Measurements from ENCODE around the gene MRPL23. TPM values are rescaled to one million over a fixed set of nuclear protein-coding genes. Genes with fewer than 3 reads are reported as not detected.

Gene MRPL23
- total and polyA plus RNA-seq, 2 of the 13 experiments (the other 11 are each of a cell fraction or from before 2014, with no cell fraction given) = 67.8 to 123 TPM

GRCh38 chr11:1921574-1922141, 25.5 kb upstream of the MRPL23 start:
- DNase-seq (ENCODE audit: low spot score) = no peak
- Histone ChIP-seq H3K9me3 (ENCODE audit: low read length) (no peaks in the 10 kb centered on the region), H3K4me1 (ENCODE audit: insufficient read depth, low read length) (no peaks in the 10 kb centered on the region), H3K36me3 (replicated peaks in 1 of 2; ENCODE audit: control insufficient read depth in 1 of 2, insufficient read depth in 2 of 2, low read length in 2 of 2) (no peaks in the 10 kb centered on the region), H3K27me3 (ENCODE audit: control insufficient read depth in 1 of 2, insufficient read depth in 2 of 2, low read length in 2 of 2) (peaks cover 30 to 76% of the 10 kb centered on the region in 2 experiments), H3K9ac (ENCODE audit: insufficient read depth, low read depth, low read length) (no peak overlapping the region), H3K27ac (ENCODE audit: extremely low read length, insufficient read depth, low read length) (no peak overlapping the region), H3K4me2 (ENCODE audit: low read depth, low read length) (no peak overlapping the region), H4K20me1 (ENCODE audit: insufficient read depth, low read length) (no peaks in the 10 kb centered on the region), H3K79me2 (ENCODE audit: insufficient read depth, low read length) (no peaks in the 10 kb centered on the region), H2AFZ (ENCODE audit: low read length) (no peak overlapping the region), H3K4me3 (replicated peaks in 1 of 3; ENCODE audit: insufficient read depth in 1 of 3, low read depth in 2 of 3, low read length in 3 of 3) (no peak overlapping the region)
- ChIA-PET CTCF (ENCODE audit: low intra/inter-chr PET ratio, low total read pairs) (no interaction called here), POLR2A (interaction anchor here (0.6 kb wide), 1 partner anchor 237 kb away, joined by 3 read pairs; no protein-coding TSS in a partner anchor)
- intact Hi-C loops (cut with micrococcal nuclease; ENCODE audit: unreplicated experiment) (no loop called here), in situ Hi-C loops (cut with HindIII; ENCODE audit: extremely low pct_ligation_motif_present, low pct_unique_long_range_greater_than_20kb) (no loop called here)
- WGBS (ENCODE audit: low lambda C conversion rate) = 24% methylated on average over 14 of the region's 18 CpGs
- no peak for ATAC-seq
- no TSS peak for BruUV-seq (replicated peaks)
- FAIRE-seq = no peak
- TF ChIP-seq ZNF510 (CRISPR knock-in tag; IDR thresholded peaks at IDR 0.05; ENCODE audit: low read depth) (no peak), ZNF276 (CRISPR knock-in tag; IDR thresholded peaks at IDR 0.05; ENCODE audit: low read depth) (no peak), ZKSCAN8 (CRISPR knock-in tag; IDR thresholded peaks at IDR 0.05; ENCODE audit: borderline replicate concordance) (no peak), ZNF605 (CRISPR knock-in tag; IDR thresholded peaks at IDR 0.05) (no peak), ZNF317 (CRISPR knock-in tag; IDR thresholded peaks at IDR 0.05) (no peak), PTBP1 (IDR thresholded peaks at IDR 0.05; ENCODE audit: low read depth, low read length, poor library complexity, severe bottlenecking) (no peak), ATF6 (CRISPR knock-in tag; conservative IDR thresholded peaks at IDR 0.05) (no peak), ZHX1 (CRISPR knock-in tag; IDR thresholded peaks at IDR 0.05; ENCODE audit: low read depth) (no peak), ZNF891 (CRISPR knock-in tag; IDR thresholded peaks at IDR 0.05) (no peak), EP300 (IDR thresholded peaks at IDR 0.05; ENCODE audit: low read depth in 2 of 2, low read length in 2 of 2) (no peak), EP300 (CRISPR knock-in tag; IDR thresholded peaks at IDR 0.05; ENCODE audit: borderline replicate concordance) (no peak), ZNF614 (CRISPR knock-in tag; IDR thresholded peaks at IDR 0.05; ENCODE audit: borderline replicate concordance) (no peak), ZNF12 (CRISPR knock-in tag; IDR thresholded peaks at IDR 0.05) (no peak), ZNF530 (CRISPR knock-in tag; IDR thresholded peaks at IDR 0.05; ENCODE audit: low read depth) (no peak), NCOA5 (CRISPR knock-in tag; IDR thresholded peaks at IDR 0.05) (no peak)

All from HepG2 (cell line).